Trophoblast cell (in vitro differentiated cells and primary cell): ENCODE measurements around the gene OIT3.

Source experiments
- DNase-seq, 2 donors: peaks; one replicate each; pipeline ENCODE4 v3.0.0-alpha.2; 2016
- H2AFZ ChIP-seq: 2 replicates; pipeline ENCODE4 v1.6.1; 2013; ENCODE audit warnings: low read length, moderate library complexity, mild to moderate bottlenecking; ENCODE audit not compliant: insufficient read depth, poor library complexity
- H2AK5ac ChIP-seq: 2 replicates; pipeline ENCODE4 v1.6.1; 2013; ENCODE audit warnings: mild to moderate bottlenecking, low read length
- H2BK120ac ChIP-seq: 2 replicates; pipeline ENCODE4 v1.6.1; 2013; ENCODE audit warnings: low read length, mild to moderate bottlenecking, moderate library complexity; ENCODE audit not compliant: insufficient read depth, poor library complexity
- H2BK12ac ChIP-seq: 2 replicates; pipeline ENCODE4 v1.6.1; 2013; ENCODE audit warnings: mild to moderate bottlenecking, low read length, moderate library complexity
- H2BK5ac ChIP-seq: 2 replicates; pipeline ENCODE4 v1.6.1; 2013; ENCODE audit warnings: low read length, low read depth, moderate library complexity, mild to moderate bottlenecking; ENCODE audit not compliant: poor library complexity
- H3K14ac ChIP-seq: 2 replicates; pipeline ENCODE4 v1.6.1; 2013; ENCODE audit warnings: mild to moderate bottlenecking, low read length
- H3K18ac ChIP-seq: 2 replicates; pipeline ENCODE4 v1.6.1; 2013; ENCODE audit warnings: mild to moderate bottlenecking, low read length
- H3K23ac ChIP-seq: 2 replicates; pipeline ENCODE4 v1.6.1; 2013; ENCODE audit warnings: low read length
- H3K27ac ChIP-seq: 2 replicates; pipeline ENCODE4 v1.5.1; 2013; ENCODE audit warnings: low read depth, mild to moderate bottlenecking, inconsistent platforms, low read length, moderate library complexity
- H3K27me3 ChIP-seq: 2 replicates; pipeline ENCODE4 v1.6.1; 2013; ENCODE audit warnings: inconsistent platforms, mild to moderate bottlenecking, low read length, moderate library complexity; ENCODE audit not compliant: insufficient read depth
- H3K36me3 ChIP-seq, 2 experiments: 1 replicate in 1 of 2; 2 replicates in 1 of 2; pipeline ENCODE4 v1.6.1; 2013; ENCODE audit warnings: low read length in 2 of 2, mild to moderate bottlenecking in 2 of 2, moderate library complexity in 1 of 2; ENCODE audit not compliant: insufficient read depth in 2 of 2, control insufficient read depth in 1 of 2
- H3K4ac ChIP-seq: 2 replicates; pipeline ENCODE4 v1.6.1; 2013; ENCODE audit warnings: low read depth, mild to moderate bottlenecking, low read length, moderate library complexity
- H3K4me1 ChIP-seq, 2 experiments: 1 replicate in 1 of 2; 2 replicates in 1 of 2; pipeline ENCODE4 v1.6.1; 2013; ENCODE audit warnings: low read length in 2 of 2, mild to moderate bottlenecking in 2 of 2, moderate library complexity in 1 of 2; ENCODE audit not compliant: insufficient read depth in 2 of 2, control insufficient read depth in 1 of 2
- H3K4me2 ChIP-seq: 2 replicates; pipeline ENCODE4 v1.6.1; 2013; ENCODE audit warnings: inconsistent platforms, mild to moderate bottlenecking, low read length, moderate library complexity
- H3K4me3 ChIP-seq: 2 replicates; pipeline ENCODE4 v1.5.1; 2013; ENCODE audit warnings: mild to moderate bottlenecking, low read depth, low read length, inconsistent platforms
- H3K79me1 ChIP-seq: one replicate; pipeline ENCODE4 v1.6.1; 2013; ENCODE audit warnings: low read length
- H3K79me2 ChIP-seq: 2 replicates; pipeline ENCODE4 v1.6.1; 2013; ENCODE audit warnings: low read length, mild to moderate bottlenecking; ENCODE audit not compliant: control insufficient read depth, insufficient read depth, poor library complexity
- H3K9ac ChIP-seq: 2 replicates; pipeline ENCODE4 v1.6.1; 2013; ENCODE audit warnings: mild to moderate bottlenecking, low read length
- H3K9me3 ChIP-seq: 2 replicates; pipeline ENCODE4 v1.6.1; 2013; ENCODE audit warnings: low read depth, mild to moderate bottlenecking, control low read depth, inconsistent platforms, low read length; ENCODE audit not compliant: insufficient read depth
- H4K12ac ChIP-seq: 2 replicates; pipeline ENCODE4 v1.6.1; 2013; ENCODE audit warnings: low read depth, mild to moderate bottlenecking, low read length, moderate library complexity
- H4K8ac ChIP-seq: 2 replicates; pipeline ENCODE4 v1.6.1; 2013; ENCODE audit warnings: low read depth, mild to moderate bottlenecking, low read length, moderate library complexity
- H4K91ac ChIP-seq: one replicate; pipeline ENCODE4 v1.6.1; 2013; ENCODE audit warnings: low read depth, mild to moderate bottlenecking, low read length, moderate library complexity
- WGBS: extraction: QIAGEN DNeasy Blood & Tissue Kit; methylation state at CpG from one replicate; pipeline ENCODE4 v1.1.7; 2013; ENCODE audit warnings: missing lambda C conversion rate; ENCODE audit not compliant: insufficient read length, insufficient coverage; ENCODE audit errors: extremely low coverage; 5-methylcytosine and 5-hydroxymethylcytosine counted together

OIT3 gene

DNA sequence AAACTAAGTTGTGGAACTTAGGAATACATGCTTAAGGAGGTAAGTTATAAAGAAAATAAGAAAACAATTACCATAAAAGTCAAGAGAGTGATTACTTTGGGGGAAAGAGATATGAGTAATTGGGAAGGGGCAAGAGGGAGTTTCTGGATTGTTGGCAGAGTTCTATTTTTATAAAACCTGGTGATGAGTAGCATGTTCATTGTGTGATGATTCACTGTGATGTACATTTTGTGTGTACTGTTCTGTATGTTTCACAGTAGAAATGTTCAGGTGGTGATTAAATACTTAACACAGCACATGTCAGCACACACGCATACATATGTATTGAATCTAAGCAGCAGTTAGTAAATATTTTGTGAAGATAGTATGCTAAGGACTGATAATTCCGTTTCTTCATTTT, 9.7 kb upstream of the OIT3 start:
- Histone ChIP-seq H3K4me2 (no peak overlapping the region), H3K9ac (no peak overlapping the region), H3K23ac (no peak overlapping the region), H4K91ac (no peak overlapping the region), H2BK120ac (no peak overlapping the region), H3K18ac (no peak overlapping the region), H3K27ac (no peak overlapping the region), H3K4me1 (no peaks in the 10 kb centered on the region), H2BK12ac (no peak overlapping the region), H3K27me3 (no peaks in the 10 kb centered on the region), H3K14ac (no peak overlapping the region), H3K36me3 (peaks cover 4 to 5% of the 10 kb centered on the region in 2 experiments), H3K4ac (no peak overlapping the region), H2BK5ac (no peak overlapping the region), H2AFZ (no peak overlapping the region), H4K12ac (no peak overlapping the region), H2AK5ac (no peak overlapping the region), H4K8ac (no peak overlapping the region), H3K9me3 (no peaks in the 10 kb centered on the region), H3K4me3 (no peak overlapping the region), H3K79me1 (no peaks in the 10 kb centered on the region), H3K79me2 (no peaks in the 10 kb centered on the region)
- no peak for DNase-seq
- WGBS, result no CpG with 5 or more reads among the region's 2 CpGs

DNA sequence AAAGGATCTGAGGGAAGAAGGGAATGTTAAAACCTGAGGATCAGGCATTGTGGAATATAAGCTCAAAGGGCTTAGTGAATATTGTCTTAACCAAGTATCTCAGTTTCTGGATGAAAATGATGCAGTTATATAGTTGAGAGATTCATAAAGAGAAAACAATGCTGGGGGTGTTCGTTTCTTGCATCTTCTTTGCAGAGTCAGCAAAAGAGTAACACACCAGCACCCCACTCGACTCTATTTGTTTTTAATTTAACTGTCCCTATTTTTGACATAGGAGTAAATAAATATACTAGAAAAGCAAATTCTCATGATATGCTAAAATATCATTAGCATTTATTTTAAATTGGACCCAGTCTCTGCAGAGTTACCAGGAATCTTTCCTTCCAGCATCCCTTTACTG, 7.6 kb upstream of the OIT3 start:
- no peak overlapping the region for H3K9ac ChIP-seq
- H2AFZ ChIP-seq, result no peak overlapping the region
- H4K8ac ChIP-seq, result no peak overlapping the region
- H3K4ac ChIP-seq, result no peak overlapping the region
- H3K36me3 ChIP-seq, result peaks cover 2 to 4% of the 10 kb centered on the region in 2 experiments
- H2AK5ac ChIP-seq, result no peak overlapping the region
- H3K18ac ChIP-seq, result no peak overlapping the region
- H4K91ac ChIP-seq, result no peak overlapping the region
- H3K27me3 ChIP-seq, result no peaks in the 10 kb centered on the region
- no peaks in the 10 kb centered on the region for H3K79me1 ChIP-seq
- H3K27ac ChIP-seq, result no peak overlapping the region
- no peak overlapping the region for H2BK12ac ChIP-seq
- no CpG with 5 or more reads among the region's 2 CpGs for WGBS
- no peak overlapping the region for H3K23ac ChIP-seq
- no peak overlapping the region for H3K4me3 ChIP-seq
- DNase-seq, result no peak
- no peak overlapping the region for H2BK120ac ChIP-seq
- no peak overlapping the region for H3K4me2 ChIP-seq
- H3K9me3 ChIP-seq, result no peaks in the 10 kb centered on the region
- H3K79me2 ChIP-seq, result no peaks in the 10 kb centered on the region
- no peaks in the 10 kb centered on the region for H3K4me1 ChIP-seq
- H4K12ac ChIP-seq, result no peak overlapping the region
- no peak overlapping the region for H3K14ac ChIP-seq
- no peak overlapping the region for H2BK5ac ChIP-seq

GRCh38 chr10:72886621-72887020, 6.9 kb upstream of the OIT3 start:
- no peak overlapping the region for H3K27ac ChIP-seq
- WGBS, result no CpG with 5 or more reads among the region's 1 CpG

DNA sequence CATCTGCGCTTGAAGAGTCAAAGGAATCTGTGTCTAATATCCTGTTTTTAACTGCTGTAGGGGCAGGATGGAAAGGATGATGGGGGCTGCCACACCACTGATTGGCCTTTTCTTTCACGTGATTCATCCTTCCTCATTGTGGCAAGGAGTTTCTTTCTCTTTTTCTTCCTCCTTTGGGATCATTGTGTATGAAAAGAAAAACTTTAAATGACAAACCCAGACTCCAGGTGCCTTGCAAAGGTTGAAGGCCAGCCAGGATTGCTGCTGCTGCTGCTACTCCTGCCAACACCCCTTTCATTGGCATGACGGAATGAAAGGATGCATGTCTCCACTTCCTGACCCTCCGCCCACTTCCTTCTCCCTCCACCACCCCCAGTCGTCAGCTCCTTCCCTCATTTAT, 6.5 kb upstream of the OIT3 start:
- no peak for DNase-seq
- Histone ChIP-seq H3K14ac (no peak overlapping the region), H3K4me3 (no peak overlapping the region), H3K9me3 (no peaks in the 10 kb centered on the region), H3K9ac (no peak overlapping the region), H3K4me2 (no peak overlapping the region), H3K4ac (no peak overlapping the region), H3K27ac (no peak overlapping the region), H3K36me3 (peaks cover 0 to 4% of the 10 kb centered on the region in 2 experiments), H2BK5ac (no peak overlapping the region), H3K27me3 (no peaks in the 10 kb centered on the region), H3K79me2 (no peaks in the 10 kb centered on the region), H2BK12ac (no peak overlapping the region), H4K12ac (no peak overlapping the region), H2AK5ac (no peak overlapping the region), H4K91ac (no peak overlapping the region), H2BK120ac (no peak overlapping the region), H3K79me1 (no peaks in the 10 kb centered on the region), H4K8ac (no peak overlapping the region), H3K18ac (no peak overlapping the region), H3K4me1 (no peaks in the 10 kb centered on the region), H2AFZ (no peak overlapping the region), H3K23ac (no peak overlapping the region)
- no CpG with 5 or more reads among the region's 5 CpGs for WGBS

More at GRCh38 chr10:72886621-72887020, 6.9 kb upstream of the OIT3 start:
- H3K27me3 ChIP-seq, result no peaks in the 10 kb centered on the region
- no peaks in the 10 kb centered on the region for H3K9me3 ChIP-seq
- no peak overlapping the region for H3K4me2 ChIP-seq
- no peak overlapping the region for H3K4me3 ChIP-seq
- no peaks in the 10 kb centered on the region for H3K4me1 ChIP-seq
- no peaks in the 10 kb centered on the region for H3K79me2 ChIP-seq
- H2BK12ac ChIP-seq, result no peak overlapping the region
- H3K23ac ChIP-seq, result no peak overlapping the region
- no peak overlapping the region for H4K12ac ChIP-seq
- no peak overlapping the region for H4K8ac ChIP-seq
- H3K9ac ChIP-seq, result no peak overlapping the region
- H2BK120ac ChIP-seq, result no peak overlapping the region
- no peak overlapping the region for H3K4ac ChIP-seq
- no peaks in the 10 kb centered on the region for H3K79me1 ChIP-seq
- no peak overlapping the region for H2AFZ ChIP-seq
- H2AK5ac ChIP-seq, result no peak overlapping the region
- no peak overlapping the region for H2BK5ac ChIP-seq
- peaks cover 0 to 4% of the 10 kb centered on the region in 2 experiments for H3K36me3 ChIP-seq
- H4K91ac ChIP-seq, result no peak overlapping the region
- DNase-seq, result no peak
- no peak overlapping the region for H3K18ac ChIP-seq
- no peak overlapping the region for H3K14ac ChIP-seq
